Measurements from ENCODE around the gene ZNF407.

The ZNF407 gene

GRCh38 chr18:74739926-74740325, 142.3 kb downstream of the ZNF407 start:
- H3K9me3 Mint-ChIP-seq, result no peaks in the 10 kb centered on the region
- no peaks in the 10 kb centered on the region for H3K36me3 Mint-ChIP-seq (ENCODE audit: low read depth)
- TF ChIP-seq CTCF (IDR thresholded peaks at IDR 0.05), result no peak
- H3K27me3 Mint-ChIP-seq (ENCODE audit: low read depth, poor library complexity), result peaks cover 2% of the 10 kb centered on the region
- no peak overlapping the region for H3K4me3 Mint-ChIP-seq
- peaks cover 56% of the 10 kb centered on the region for H3K4me1 Mint-ChIP-seq
- no peak overlapping the region for H3K27ac Mint-ChIP-seq
- no peak for DNase-seq

GRCh38 chr18:74742573-74743243, 145.0 kb downstream of the ZNF407 start:
- Mint-ChIP-seq H3K4me3 (peak overlapping the region; percentile 19), H3K27ac (peak overlapping the region; percentile 99), H3K36me3 (ENCODE audit: low read depth) (no peaks in the 10 kb centered on the region), H3K9me3 (no peaks in the 10 kb centered on the region), H3K27me3 (ENCODE audit: low read depth, poor library complexity) (peaks cover 2% of the 10 kb centered on the region), H3K4me1 (peaks cover 69% of the 10 kb centered on the region)
- no peak for TF ChIP-seq CTCF (IDR thresholded peaks at IDR 0.05)
- DNase-seq, result peak; percentile 14

- H3K9me3 Mint-ChIP-seq, result peaks cover 4% of the 10 kb centered on the region
- H3K27me3 Mint-ChIP-seq (ENCODE audit: low read depth, poor library complexity), result no peaks in the 10 kb centered on the region
- TF ChIP-seq CTCF (IDR thresholded peaks at IDR 0.05), result no peak
- peaks cover 68% of the 10 kb centered on the region for H3K4me1 Mint-ChIP-seq
- H3K27ac Mint-ChIP-seq, result no peak overlapping the region
- no peak for DNase-seq
- peaks cover 4% of the 10 kb centered on the region for H3K36me3 Mint-ChIP-seq (ENCODE audit: low read depth)
- H3K4me3 Mint-ChIP-seq, result no peak overlapping the region
Measured at GRCh38 chr18:74745633-74746403, 148.1 kb downstream of the ZNF407 start.

- Mint-ChIP-seq H3K36me3 (ENCODE audit: low read depth) (peaks cover 28% of the 10 kb centered on the region), H3K4me3 (no peak overlapping the region)
- peak; percentile 16 for DNase-seq
Measured at GRCh38 chr18:74748809-74749208, 151.1 kb downstream of the ZNF407 start.

GRCh38 chr18:74758995-74759394, 161.3 kb downstream of the ZNF407 start:
- Mint-ChIP-seq H3K9me3 (peaks cover 53% of the 10 kb centered on the region), H3K4me3 (no peak overlapping the region), H3K27me3 (ENCODE audit: low read depth, poor library complexity) (peaks cover 3% of the 10 kb centered on the region)

More at GRCh38 chr18:74748809-74749208, 151.1 kb downstream of the ZNF407 start:
- TF ChIP-seq CTCF (IDR thresholded peaks at IDR 0.05), result no peak
- Mint-ChIP-seq H3K27me3 (ENCODE audit: low read depth, poor library complexity) (peaks cover 4% of the 10 kb centered on the region), H3K4me1 (peaks cover 41% of the 10 kb centered on the region), H3K27ac (no peak overlapping the region), H3K9me3 (peaks cover 28% of the 10 kb centered on the region)

More at GRCh38 chr18:74758995-74759394, 161.3 kb downstream of the ZNF407 start:
- no peaks in the 10 kb centered on the region for H3K4me1 Mint-ChIP-seq
- DNase-seq, result no peak
- H3K36me3 Mint-ChIP-seq (ENCODE audit: low read depth), result peaks cover 30% of the 10 kb centered on the region
- no peak for TF ChIP-seq CTCF (IDR thresholded peaks at IDR 0.05)
- H3K27ac Mint-ChIP-seq, result no peak overlapping the region
